PFSK-1 (cell line): ENCODE results near the gene SH3RF1.

Experiments
- FOXP2 ChIP-seq: optimal IDR thresholded peaks from 2 replicates; pipeline ENCODE3; 2011; ENCODE audit warnings: borderline replicate concordance, control low read depth, inconsistent platforms; ENCODE audit not compliant: insufficient read depth; ENCODE audit errors: extremely low read length, extremely low read depth
- POLR2AphosphoS5 ChIP-seq: IDR thresholded peaks from 2 replicates; pipeline ENCODE4 v1.6.1; 2012; ENCODE audit warnings: low read depth, mild to moderate bottlenecking, control low read depth, low read length, moderate library complexity
- SIN3A ChIP-seq: IDR thresholded peaks from 2 replicates; pipeline ENCODE4 v1.6.1; 2012; ENCODE audit warnings: mild to moderate bottlenecking, low read length, moderate library complexity, borderline replicate concordance; ENCODE audit not compliant: insufficient read depth
- TAF1 ChIP-seq: IDR thresholded peaks from 2 replicates; pipeline ENCODE4 v1.6.1; 2012; ENCODE audit warnings: low read length, control low read depth, borderline replicate concordance; ENCODE audit not compliant: insufficient read depth
- TF ChIP-seq, protein P1 (sequence below), 2 experiments: IDR thresholded peaks; 2 replicates each; pipeline versions ENCODE4 v1.6.1 to v1.8.0; 2011 to 2012; ENCODE audit warnings: low read depth in 2 of 2, low read length in 2 of 2, control low read depth in 1 of 2, inconsistent platforms in 1 of 2, mild to moderate bottlenecking in 1 of 2, moderate library complexity in 1 of 2; ENCODE audit not compliant: insufficient read depth in 1 of 2

SH3RF1 gene

DNA sequence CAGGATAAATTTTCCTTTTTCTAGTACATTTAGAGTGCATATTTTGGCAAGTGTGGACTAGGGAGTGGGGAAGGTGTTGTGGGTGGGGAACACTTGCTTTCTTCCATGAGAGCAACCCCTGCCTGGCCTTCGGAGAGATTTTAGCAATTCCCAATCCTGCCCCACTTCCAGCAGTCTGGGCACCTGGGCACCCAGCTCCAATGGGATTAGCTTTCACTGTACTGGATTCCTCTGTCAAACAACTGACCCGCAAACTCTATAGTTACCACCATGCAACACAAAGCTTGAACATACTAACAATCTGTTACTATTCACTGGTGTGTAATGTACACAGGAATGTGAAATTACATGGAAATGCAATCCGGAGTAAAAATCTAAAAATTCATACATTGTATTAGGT is 50.3 kb downstream of the SH3RF1 start:
- TF ChIP-seq POLR2AphosphoS5 = no peak
- TF ChIP-seq, protein P1, sequence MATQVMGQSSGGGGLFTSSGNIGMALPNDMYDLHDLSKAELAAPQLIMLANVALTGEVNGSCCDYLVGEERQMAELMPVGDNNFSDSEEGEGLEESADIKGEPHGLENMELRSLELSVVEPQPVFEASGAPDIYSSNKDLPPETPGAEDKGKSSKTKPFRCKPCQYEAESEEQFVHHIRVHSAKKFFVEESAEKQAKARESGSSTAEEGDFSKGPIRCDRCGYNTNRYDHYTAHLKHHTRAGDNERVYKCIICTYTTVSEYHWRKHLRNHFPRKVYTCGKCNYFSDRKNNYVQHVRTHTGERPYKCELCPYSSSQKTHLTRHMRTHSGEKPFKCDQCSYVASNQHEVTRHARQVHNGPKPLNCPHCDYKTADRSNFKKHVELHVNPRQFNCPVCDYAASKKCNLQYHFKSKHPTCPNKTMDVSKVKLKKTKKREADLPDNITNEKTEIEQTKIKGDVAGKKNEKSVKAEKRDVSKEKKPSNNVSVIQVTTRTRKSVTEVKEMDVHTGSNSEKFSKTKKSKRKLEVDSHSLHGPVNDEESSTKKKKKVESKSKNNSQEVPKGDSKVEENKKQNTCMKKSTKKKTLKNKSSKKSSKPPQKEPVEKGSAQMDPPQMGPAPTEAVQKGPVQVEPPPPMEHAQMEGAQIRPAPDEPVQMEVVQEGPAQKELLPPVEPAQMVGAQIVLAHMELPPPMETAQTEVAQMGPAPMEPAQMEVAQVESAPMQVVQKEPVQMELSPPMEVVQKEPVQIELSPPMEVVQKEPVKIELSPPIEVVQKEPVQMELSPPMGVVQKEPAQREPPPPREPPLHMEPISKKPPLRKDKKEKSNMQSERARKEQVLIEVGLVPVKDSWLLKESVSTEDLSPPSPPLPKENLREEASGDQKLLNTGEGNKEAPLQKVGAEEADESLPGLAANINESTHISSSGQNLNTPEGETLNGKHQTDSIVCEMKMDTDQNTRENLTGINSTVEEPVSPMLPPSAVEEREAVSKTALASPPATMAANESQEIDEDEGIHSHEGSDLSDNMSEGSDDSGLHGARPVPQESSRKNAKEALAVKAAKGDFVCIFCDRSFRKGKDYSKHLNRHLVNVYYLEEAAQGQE (IDR thresholded peaks at IDR 0.05; ENCODE audit: insufficient read depth in 1 of 2, low read depth in 2 of 2, low read length in 2 of 2) = no peak
- TF ChIP-seq SIN3A = no peak
- no peak for TF ChIP-seq FOXP2
- TF ChIP-seq TAF1 = no peak

DNA sequence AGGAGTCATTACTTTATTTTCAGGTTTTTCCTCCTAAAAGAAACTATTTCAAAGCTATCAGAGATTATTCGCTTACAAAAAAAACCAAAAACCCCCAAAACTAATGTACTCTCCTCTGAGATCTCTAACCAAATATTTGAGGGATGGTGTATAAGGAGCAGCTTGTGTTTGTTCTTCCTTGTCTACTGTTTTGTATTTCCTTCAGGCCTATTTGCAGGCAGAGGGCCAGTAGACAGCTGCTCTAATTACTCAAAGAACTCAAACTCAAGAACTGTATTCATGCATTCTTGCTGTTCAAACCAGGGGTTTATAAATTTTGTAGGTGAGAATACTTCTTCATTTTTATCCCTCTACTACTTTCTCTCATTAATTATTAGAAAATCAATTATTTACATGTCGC is 51.3 kb downstream of the SH3RF1 start:
- no peak for TF ChIP-seq FOXP2
- TF ChIP-seq SIN3A = no peak
- TF ChIP-seq POLR2AphosphoS5 = no peak
- no peak for TF ChIP-seq TAF1
- TF ChIP-seq, protein P1 (IDR thresholded peaks at IDR 0.05; ENCODE audit: insufficient read depth in 1 of 2, low read depth in 2 of 2, low read length in 2 of 2) = no peak

DNA sequence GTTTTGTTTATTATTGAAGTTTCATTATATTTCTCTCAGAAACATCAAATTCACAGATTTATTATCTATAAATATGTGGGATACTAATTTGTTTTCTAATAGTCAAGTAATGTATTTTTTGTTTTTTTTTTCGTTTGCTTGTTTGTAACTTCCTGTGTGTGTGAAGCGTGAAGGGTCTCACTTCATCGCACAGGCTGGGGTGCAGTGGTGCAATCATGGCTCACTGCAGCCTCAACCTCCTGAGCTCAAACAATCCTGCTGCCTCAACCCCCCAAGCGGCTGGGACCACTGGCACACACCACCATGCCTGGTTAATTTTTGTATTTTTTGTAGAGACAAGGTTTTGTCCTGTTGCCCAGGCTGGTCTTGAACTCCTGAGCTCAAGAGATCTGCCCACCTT is 55.1 kb downstream of the SH3RF1 start:
- no peak for TF ChIP-seq POLR2AphosphoS5
- TF ChIP-seq SIN3A = no peak
- TF ChIP-seq, protein P1 (IDR thresholded peaks at IDR 0.05; ENCODE audit: insufficient read depth in 1 of 2, low read depth in 2 of 2, low read length in 2 of 2) = no peak
- TF ChIP-seq TAF1 = no peak
- no peak for TF ChIP-seq FOXP2

DNA sequence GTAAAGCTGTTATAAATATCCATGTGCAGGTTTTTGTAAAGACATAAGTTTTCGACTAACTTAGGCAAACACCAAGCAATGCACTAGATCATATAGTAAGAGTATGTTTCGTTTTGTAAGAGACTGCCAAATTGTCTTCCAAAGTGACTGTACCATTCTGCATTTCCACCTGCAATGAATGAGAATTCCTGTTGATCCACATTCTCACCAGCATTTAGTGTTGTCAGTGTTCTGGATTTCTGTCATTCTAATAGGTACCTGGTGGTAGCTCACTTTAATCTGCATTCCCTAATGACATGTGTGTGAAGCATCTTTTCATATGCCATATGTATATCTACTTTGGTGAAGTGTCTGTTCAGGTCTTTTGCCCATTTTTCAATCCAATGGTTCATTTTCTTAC is 57.8 kb downstream of the SH3RF1 start:
- TF ChIP-seq TAF1 = no peak
- no peak for TF ChIP-seq SIN3A
- no peak for TF ChIP-seq POLR2AphosphoS5
- no peak for TF ChIP-seq FOXP2
- TF ChIP-seq, protein P1 (IDR thresholded peaks at IDR 0.05; ENCODE audit: insufficient read depth in 1 of 2, low read depth in 2 of 2, low read length in 2 of 2) = no peak
